ENCODE data around the gene TUBGCP6.

GRCh38 chr22:50286275-50286674, 41.5 kb upstream of the TUBGCP6 start:
- no peak for TF ChIP-seq CTCF (IDR thresholded peaks at IDR 0.05; ENCODE audit: extremely low read depth in 1 of 2, insufficient read depth in 1 of 2, low read depth in 1 of 2, low read length in 2 of 2)
- no peak for TF ChIP-seq EZH2 (IDR thresholded peaks at IDR 0.05; ENCODE audit: borderline replicate concordance, low read depth, low read length, severe bottlenecking)
- TF ChIP-seq JUN (IDR thresholded peaks at IDR 0.05; ENCODE audit: borderline replicate concordance, insufficient read depth, insufficient read length, low read depth) = no peak
- TF ChIP-seq POLR2AphosphoS5 (IDR thresholded peaks at IDR 0.05; ENCODE audit: insufficient read depth, low read depth, low read length) = no peak

Data from endothelial cell of umbilical vein (primary cell).